NB4 (cell line): ENCODE data around the gene TMTC2.

Experiments used
- CTCF ChIP-seq: IDR thresholded peaks from one replicate; pipeline ENCODE4 v1.5.1; 2012; ENCODE audit warnings: low read depth, low read length
- MAX ChIP-seq: IDR thresholded peaks from 2 replicates; pipeline ENCODE4 v1.6.1; 2011; ENCODE audit warnings: low read depth, low read length
- MYC ChIP-seq: IDR thresholded peaks from 2 replicates; pipeline ENCODE4 v1.6.1; 2011; ENCODE audit warnings: low read depth, low read length
- POLR2A ChIP-seq: IDR thresholded peaks from 2 replicates; pipeline ENCODE4 v1.6.1; 2011; ENCODE audit warnings: mild to moderate bottlenecking; ENCODE audit not compliant: insufficient read length; ENCODE audit errors: extremely low read depth

GRCh38 chr12:82725741-82726140 lies 39.0 kb downstream of the TMTC2 start:
- TF ChIP-seq CTCF (no peak), MYC (no peak), POLR2A (no peak), MAX (no peak)
